Sigmoid colon (tissue), 4 donors: ENCODE data around the gene OPCML.

Experiments used
- EP300 ChIP-seq, 4 donors: sonication (generic); formaldehyde crosslinking; IDR thresholded peaks; one replicate each; pipeline ENCODE4 v1.6.1; 2017; ENCODE audit warnings: antibody characterized with exemption in 4 of 4
- POLR2A ChIP-seq, 2 donors: fragments of 450-650 bp; IDR thresholded peaks; one replicate each; pipeline ENCODE4 v1.6.1; 2016; ENCODE audit warnings: antibody characterized with exemption in 2 of 2, mild to moderate bottlenecking in 2 of 2, moderate library complexity in 2 of 2
- POLR2AphosphoS5 ChIP-seq, 4 donors: sonication (generic); formaldehyde crosslinking; IDR thresholded peaks; one replicate each; pipeline ENCODE4 v1.6.1; 2017; ENCODE audit warnings: antibody characterized with exemption in 4 of 4
- TF ChIP-seq, protein P1 (sequence below), 4 experiments: fragments of 450-650 bp in 3 of 4; fragments of 200-600 bp in 1 of 4; IDR thresholded peaks; one replicate each; pipeline ENCODE4 v1.5.1; 2016 to 2019; ENCODE audit warnings: antibody characterized with exemption in 4 of 4, mild to moderate bottlenecking in 3 of 4, moderate library complexity in 2 of 4

DNA sequence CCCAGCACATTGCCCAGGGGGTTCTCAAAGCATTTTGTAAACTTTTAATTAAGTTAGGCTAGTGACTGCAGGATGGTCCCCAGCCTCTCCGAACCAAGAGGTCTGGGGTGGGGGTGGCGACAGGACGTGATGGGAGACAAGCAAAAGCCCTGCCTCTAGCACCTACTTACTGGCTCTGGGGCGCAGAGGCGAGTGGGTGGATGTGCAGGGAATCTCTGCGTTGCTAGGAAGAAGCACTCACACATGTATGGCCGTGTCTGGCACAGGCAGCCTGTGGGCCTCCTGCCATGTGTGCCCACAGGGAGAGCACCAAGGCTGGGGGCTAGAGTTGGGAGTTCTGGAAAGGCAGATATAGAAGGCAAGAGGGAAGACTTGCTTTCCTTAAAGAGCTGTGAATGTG, 6.3 kb downstream of the OPCML start:
- TF ChIP-seq, protein P1, sequence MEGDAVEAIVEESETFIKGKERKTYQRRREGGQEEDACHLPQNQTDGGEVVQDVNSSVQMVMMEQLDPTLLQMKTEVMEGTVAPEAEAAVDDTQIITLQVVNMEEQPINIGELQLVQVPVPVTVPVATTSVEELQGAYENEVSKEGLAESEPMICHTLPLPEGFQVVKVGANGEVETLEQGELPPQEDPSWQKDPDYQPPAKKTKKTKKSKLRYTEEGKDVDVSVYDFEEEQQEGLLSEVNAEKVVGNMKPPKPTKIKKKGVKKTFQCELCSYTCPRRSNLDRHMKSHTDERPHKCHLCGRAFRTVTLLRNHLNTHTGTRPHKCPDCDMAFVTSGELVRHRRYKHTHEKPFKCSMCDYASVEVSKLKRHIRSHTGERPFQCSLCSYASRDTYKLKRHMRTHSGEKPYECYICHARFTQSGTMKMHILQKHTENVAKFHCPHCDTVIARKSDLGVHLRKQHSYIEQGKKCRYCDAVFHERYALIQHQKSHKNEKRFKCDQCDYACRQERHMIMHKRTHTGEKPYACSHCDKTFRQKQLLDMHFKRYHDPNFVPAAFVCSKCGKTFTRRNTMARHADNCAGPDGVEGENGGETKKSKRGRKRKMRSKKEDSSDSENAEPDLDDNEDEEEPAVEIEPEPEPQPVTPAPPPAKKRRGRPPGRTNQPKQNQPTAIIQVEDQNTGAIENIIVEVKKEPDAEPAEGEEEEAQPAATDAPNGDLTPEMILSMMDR (IDR thresholded peaks at IDR 0.05) = no peak
- TF ChIP-seq EP300 (IDR thresholded peaks at IDR 0.05) (no peak), POLR2AphosphoS5 (IDR thresholded peaks at IDR 0.05) (no peak), POLR2A (IDR thresholded peaks at IDR 0.05) (no peak)
